ENCODE results near the gene SLC22A5. TPM values are rescaled to one million over a fixed set of nuclear protein-coding genes. Genes with fewer than 3 reads are reported as not detected.
"Not testable (repeated sequence)": the region's sequence is repeated elsewhere in the genome, so short reads cannot be mapped to it uniquely, and the experiment has no call there.

Gene SLC22A5
- polyA plus RNA-seq, 3 donors from 2014 or later, result 1.1 to 1.5 (median 1.5) TPM

GRCh38 chr5:132434416-132435286 lies 65.1 kb downstream of the SLC22A5 start:
- Mint-ChIP-seq H3K27me3 (ENCODE audit: low read depth in 3 of 3) (peaks cover 0 to 3% (median 3%) of the 10 kb centered on the region in 3 donors), H3K4me1 (peaks cover 95 to 98% of the 10 kb centered on the region in 2 donors), H3K4me3 (peak overlapping the region; percentile 34 to 71 (median 45)), H3K36me3 (peaks cover 26 to 41% (median 29%) of the 10 kb centered on the region in 3 donors), H3K27ac (peak overlapping the region; percentile 80 to 100 (median 97)), H3K9me3 (no peaks in the 10 kb centered on the region)
- DNase-seq, result no peak

DNA sequence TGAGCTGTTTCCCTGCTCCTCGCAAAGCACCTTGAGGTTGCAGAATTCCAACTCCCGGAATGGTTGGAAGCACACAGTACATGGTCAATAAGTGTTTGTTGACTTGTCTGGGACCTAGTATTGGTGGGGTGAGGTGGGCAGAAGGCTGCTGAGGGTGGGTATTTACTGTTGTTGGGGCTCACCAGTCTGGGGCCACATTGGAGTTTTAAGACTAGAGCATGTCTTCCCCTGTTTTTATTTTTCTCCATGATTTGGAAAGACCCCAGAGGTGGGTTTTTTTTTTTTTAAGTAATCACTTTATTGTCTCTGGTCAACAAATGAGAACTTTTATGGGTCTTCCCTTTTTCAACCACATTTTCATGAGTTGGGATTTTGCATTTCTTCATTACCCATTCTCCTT lies 65.9 kb downstream of the SLC22A5 start:
- Mint-ChIP-seq H3K4me3 (peak overlapping the region in 2 of 5 donors; percentile 62 to 71), H3K36me3 (peaks cover 18 to 33% (median 26%) of the 10 kb centered on the region in 3 donors), H3K9me3 (no peaks in the 10 kb centered on the region), H3K27ac (peak overlapping the region; percentile 80 to 100 (median 97)), H3K4me1 (peaks cover 95 to 98% of the 10 kb centered on the region in 2 donors), H3K27me3 (ENCODE audit: low read depth in 3 of 3) (peaks cover 0 to 6% (median 2%) of the 10 kb centered on the region in 3 donors)
- no peak for DNase-seq

DNA sequence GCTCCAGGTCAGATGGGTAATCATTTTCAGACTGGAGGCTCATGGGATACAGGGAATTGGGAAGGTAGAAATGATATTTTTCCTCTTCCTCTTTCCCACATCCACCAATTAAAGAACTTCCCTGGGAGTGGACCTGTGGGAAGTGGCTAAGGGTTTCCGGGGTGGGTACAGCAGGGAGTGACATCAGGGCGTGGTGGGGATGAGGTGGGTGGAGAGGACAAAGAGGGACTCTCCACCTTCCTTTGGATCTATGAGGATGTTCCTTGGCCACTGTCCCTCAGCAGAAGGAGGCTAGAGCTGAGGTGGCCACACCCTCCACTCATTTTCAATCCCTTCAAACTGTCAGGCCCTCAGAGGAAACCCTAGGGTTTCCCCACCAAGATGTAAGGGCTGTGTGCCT lies 66.4 kb downstream of the SLC22A5 start:
- Mint-ChIP-seq H3K27ac (peak overlapping the region; percentile 80 to 100 (median 97)), H3K36me3 (peaks cover 17 to 29% (median 26%) of the 10 kb centered on the region in 3 donors), H3K27me3 (ENCODE audit: low read depth in 3 of 3) (peaks cover 0 to 7% (median 2%) of the 10 kb centered on the region in 3 donors), H3K4me1 (peaks cover 95 to 98% of the 10 kb centered on the region in 2 donors), H3K4me3 (peak overlapping the region in 4 of 5 donors; percentile 53 to 66 (median 60)), H3K9me3 (no peaks in the 10 kb centered on the region)
- no peak for DNase-seq

- Mint-ChIP-seq H3K4me1 (peaks cover 95 to 98% of the 10 kb centered on the region in 2 donors), H3K27me3 (ENCODE audit: low read depth in 3 of 3) (peaks cover 0 to 7% (median 2%) of the 10 kb centered on the region in 3 donors), H3K36me3 (peaks cover 17 to 23% (median 22%) of the 10 kb centered on the region in 3 donors), H3K27ac (peak overlapping the region; percentile 88 to 98 (median 95)), H3K9me3 (no peaks in the 10 kb centered on the region), H3K4me3 (peak overlapping the region; percentile 54 to 77 (median 66))
- no peak for DNase-seq
Observed at GRCh38 chr5:132436936-132437335, 67.4 kb downstream of the SLC22A5 start.

DNA sequence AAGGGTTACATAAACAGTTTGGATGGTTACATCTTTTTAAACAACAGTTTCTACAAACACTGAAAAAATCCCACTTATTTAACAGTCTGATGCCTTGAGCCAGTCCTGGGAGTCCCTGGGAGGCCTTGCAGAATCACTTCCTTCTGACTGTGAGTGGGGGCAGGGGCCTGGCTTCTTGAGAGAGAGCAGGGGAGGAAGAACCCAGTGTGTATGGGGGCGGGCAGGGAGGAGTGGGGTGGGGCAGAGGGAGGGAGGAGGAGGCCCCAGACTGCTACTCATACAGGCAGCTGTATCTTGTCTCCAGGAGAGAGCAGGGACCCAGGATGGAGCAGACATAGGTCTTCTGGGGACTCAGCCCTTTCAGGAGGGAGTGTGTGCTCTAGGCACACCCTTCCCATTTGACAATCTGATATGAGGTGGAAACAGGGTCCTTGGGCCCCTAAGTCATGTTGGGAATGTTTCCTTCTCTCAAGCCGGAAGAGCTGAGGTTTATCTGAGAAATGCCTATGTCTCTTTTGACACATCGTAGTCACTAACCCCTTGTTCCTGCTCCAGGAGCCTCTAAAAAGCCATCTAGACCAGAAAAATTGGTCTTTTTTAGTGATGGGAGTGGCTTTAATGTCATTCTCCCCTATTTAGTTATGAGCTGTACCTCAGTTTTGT lies 68.2 kb downstream of the SLC22A5 start:
- Mint-ChIP-seq H3K36me3 (peaks cover 17 to 22% (median 19%) of the 10 kb centered on the region in 3 donors), H3K27me3 (ENCODE audit: low read depth in 3 of 3) (peaks cover 0 to 7% (median 2%) of the 10 kb centered on the region in 3 donors), H3K4me1 (peaks cover 95 to 98% of the 10 kb centered on the region in 2 donors), H3K27ac (peak overlapping the region; percentile 88 to 98 (median 95)), H3K9me3 (no peaks in the 10 kb centered on the region), H3K4me3 (peak overlapping the region; percentile 54 to 77 (median 66))
- DNase-seq, result peak; percentile 45 to 51 (median 50)

- H3K27ac Mint-ChIP-seq, result peak overlapping the region; percentile 88 to 98 (median 95)
- H3K9me3 Mint-ChIP-seq; H3K27me3 Mint-ChIP-seq (ENCODE audit: low read depth in 3 of 3); DNase-seq: not testable (repeated sequence)
- peaks cover 12 to 22% (median 14%) of the 10 kb centered on the region in 3 donors for H3K36me3 Mint-ChIP-seq
- H3K4me3 Mint-ChIP-seq, result peak overlapping the region; percentile 54 to 77 (median 66)
- peaks cover 95 to 98% of the 10 kb centered on the region in 2 donors for H3K4me1 Mint-ChIP-seq
Observed at GRCh38 chr5:132438267-132438645, 68.7 kb downstream of the SLC22A5 start.

DNA sequence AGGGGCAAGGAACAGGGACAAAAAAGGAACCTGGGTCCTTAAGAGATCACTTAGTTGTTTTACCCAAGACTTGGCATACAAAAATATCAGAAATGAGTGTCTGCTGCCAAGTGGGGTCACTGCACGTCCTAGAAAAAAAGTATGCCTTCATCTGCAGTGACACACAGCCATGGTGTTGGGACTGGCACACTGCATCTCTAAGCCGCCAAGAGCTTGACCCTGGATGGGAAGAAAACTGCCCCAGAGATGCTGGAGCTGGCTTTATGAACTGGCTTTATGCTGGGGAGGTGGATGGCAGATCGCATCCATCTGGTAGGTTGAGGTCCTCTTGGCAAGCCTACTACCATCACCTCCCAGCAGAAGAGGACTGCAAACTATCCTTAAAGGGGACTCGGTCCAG lies 69.4 kb downstream of the SLC22A5 start:
- Mint-ChIP-seq H3K9me3 (no peaks in the 10 kb centered on the region), H3K4me1 (peaks cover 99 to 100% of the 10 kb centered on the region in 2 donors), H3K27ac (peak overlapping the region; percentile 88 to 98 (median 95)), H3K36me3 (peaks cover 11 to 21% (median 13%) of the 10 kb centered on the region in 3 donors), H3K27me3 (ENCODE audit: low read depth in 3 of 3) (peaks cover 0 to 7% (median 2%) of the 10 kb centered on the region in 3 donors), H3K4me3 (peak overlapping the region; percentile 54 to 80 (median 66))
- DNase-seq, result peak in 2 of 3 donors; percentile 35 to 52

- Mint-ChIP-seq H3K27ac (peak overlapping the region; percentile 88 to 98 (median 95)), H3K36me3 (peaks cover 9 to 20% (median 10%) of the 10 kb centered on the region in 3 donors), H3K27me3 (ENCODE audit: low read depth in 3 of 3) (peaks cover 0 to 10% (median 2%) of the 10 kb centered on the region in 3 donors), H3K9me3 (no peaks in the 10 kb centered on the region), H3K4me3 (peak overlapping the region; percentile 51 to 80 (median 66)), H3K4me1 (peaks cover 99 to 100% of the 10 kb centered on the region in 2 donors)
- DNase-seq, result no peak
Observed at GRCh38 chr5:132439521-132440089, 70.1 kb downstream of the SLC22A5 start.

GRCh38 chr5:132444061-132444460 lies 74.6 kb downstream of the SLC22A5 start:
- Mint-ChIP-seq H3K27ac (peak overlapping the region; percentile 65 to 98 (median 88)), H3K36me3 (peaks cover 29 to 34% (median 33%) of the 10 kb centered on the region in 3 donors), H3K4me1 (peaks cover 99 to 100% of the 10 kb centered on the region in 2 donors), H3K9me3 (no peaks in the 10 kb centered on the region), H3K27me3 (ENCODE audit: low read depth in 3 of 3) (peaks cover 2 to 7% (median 2%) of the 10 kb centered on the region in 3 donors), H3K4me3 (peak overlapping the region; percentile 8 to 51 (median 38))
- DNase-seq, result no peak

Other genes starting within 250 kb of the SLC22A5 start
- under 1 TPM in 2 of 3 donors, not detected in 1; 0.91 TPM for gene P4HA2, start 141.9 kb upstream of the SLC22A5 start, polyA plus RNA-seq
- gene PDLIM4, start 112.0 kb upstream of the SLC22A5 start, polyA plus RNA-seq, result not detected
- gene SLC22A4, start 75.3 kb upstream of the SLC22A5 start, polyA plus RNA-seq, result not detected
- 100 to 1,000 TPM; 349 to 460 (median 371) TPM for gene IRF1, start 121.1 kb downstream of the SLC22A5 start, polyA plus RNA-seq
- not detected for gene IL5, start 173.8 kb downstream of the SLC22A5 start, polyA plus RNA-seq
- gene RAD50, start 187.3 kb downstream of the SLC22A5 start, polyA plus RNA-seq, result 10 to 100 TPM in 1 of 3 donors, 1 to 10 TPM in 2; 2.4 to 27.4 (median 9.7) TPM

Measured in immature natural killer cell (primary cell).